KMS-11 (cell line): Measurements from ENCODE around the gene ZFR.

Experiments
- H2AFZ ChIP-seq: fragments of 200-600 bp; sonication (generic); 2 replicates; pipeline ENCODE4 v1.6.1; 2016; ENCODE audit warnings: antibody characterized with exemption, mixed run types, low read depth
- H3K27ac ChIP-seq: fragments of 200-600 bp; sonication (generic); 2 replicates; pipeline ENCODE4 v1.6.1; 2016; ENCODE audit warnings: mild to moderate bottlenecking, mixed run types
- H3K27me3 ChIP-seq: fragments of 200-600 bp; sonication (generic); 2 replicates; pipeline ENCODE4 v1.6.1; 2017; ENCODE audit warnings: mild to moderate bottlenecking, low read depth, mixed run types, moderate library complexity; ENCODE audit not compliant: insufficient read depth
- H3K36me3 ChIP-seq: fragments of 200-600 bp; sonication (generic); 2 replicates; pipeline ENCODE4 v1.6.1; 2017; ENCODE audit warnings: mild to moderate bottlenecking, mixed run types; ENCODE audit not compliant: insufficient read depth
- H3K4me1 ChIP-seq: fragments of 200-600 bp; sonication (generic); 2 replicates; pipeline ENCODE4 v1.6.1; 2016; ENCODE audit warnings: mild to moderate bottlenecking, low read depth, mixed run types; ENCODE audit not compliant: poor library complexity, severe bottlenecking
- H3K4me2 ChIP-seq: fragments of 200-600 bp; sonication (generic); 2 replicates; pipeline ENCODE4 v1.7.0; 2016; ENCODE audit warnings: mild to moderate bottlenecking, mixed run types
- H3K4me3 ChIP-seq: fragments of 200-600 bp; sonication (generic); IDR thresholded peaks from 2 replicates; pipeline ENCODE4 v1.6.1; 2017; ENCODE audit warnings: low read depth, low read length, mixed read lengths; ENCODE audit not compliant: insufficient read depth
- H3K79me2 ChIP-seq: fragments of 200-600 bp; sonication (generic); 2 replicates; pipeline ENCODE4 v1.6.1; 2016; ENCODE audit warnings: low read depth, mixed run types; ENCODE audit not compliant: insufficient read depth
- H3K9ac ChIP-seq: fragments of 200-600 bp; sonication (generic); 2 replicates; pipeline ENCODE4 v1.6.1; 2016; ENCODE audit warnings: mild to moderate bottlenecking, mixed run types
- H4K20me1 ChIP-seq: fragments of 200-600 bp; sonication (generic); 2 replicates; pipeline ENCODE4 v1.6.1; 2016; ENCODE audit warnings: mild to moderate bottlenecking, mixed run types; ENCODE audit not compliant: insufficient read depth
- CTCF ChIP-seq: fragments of 200-600 bp; sonication (generic); conservative IDR thresholded peaks from 2 replicates; pipeline ENCODE4 v1.6.1; 2017; ENCODE audit warnings: low read depth, mild to moderate bottlenecking, antibody characterized with exemption, low read length, moderate library complexity, mixed read lengths

Gene ZFR

GRCh38 chr5:32420506-32420905, 24.0 kb downstream of the ZFR start:
- Histone ChIP-seq H3K79me2 (peaks cover 75% of the 10 kb centered on the region), H4K20me1 (0 out of 2 replicates have a peak, but pooled peaks cover 4% of the 10 kb centered on the region), H3K36me3 (0 out of 2 replicates have a peak, but pooled peaks cover 2% of the 10 kb centered on the region), H3K27ac (peak overlapping the region; percentile 18; the same call in 1 of the 2 replicates), H3K4me3 (no peak overlapping the region), H3K4me1 (peaks cover 49% of the 10 kb centered on the region), H3K27me3 (no peaks in the 10 kb centered on the region), H2AFZ (no peak overlapping the region), H3K4me2 (peak overlapping the region; percentile 54), H3K9ac (no peak overlapping the region)
- TF ChIP-seq CTCF = no peak

GRCh38 chr5:32419791-32420190, 24.7 kb downstream of the ZFR start:
- H4K20me1 ChIP-seq = 0 out of 2 replicates have a peak, but pooled peaks cover 4% of the 10 kb centered on the region
- H3K4me3 ChIP-seq = no peak overlapping the region
- H3K9ac ChIP-seq = no peak overlapping the region
- peaks cover 49% of the 10 kb centered on the region for H3K4me1 ChIP-seq
- no peak for TF ChIP-seq CTCF
- no peak overlapping the region; the same call in 1 of the 2 replicates for H3K27ac ChIP-seq
- peaks cover 6% of the 10 kb centered on the region; the same call in 1 of the 2 replicates for H3K36me3 ChIP-seq
- H3K27me3 ChIP-seq = no peaks in the 10 kb centered on the region
- H3K79me2 ChIP-seq = peaks cover 73% of the 10 kb centered on the region
- H3K4me2 ChIP-seq = peak overlapping the region; percentile 54; the same call in 1 of the 2 replicates
- no peak overlapping the region for H2AFZ ChIP-seq

GRCh38 chr5:32413466-32414263, 30.9 kb downstream of the ZFR start:
- H3K4me2 ChIP-seq = no peak overlapping the region
- peaks cover 25% of the 10 kb centered on the region; the same call in 1 of the 2 replicates for H3K79me2 ChIP-seq
- TF ChIP-seq CTCF = no peak
- no peak overlapping the region for H3K9ac ChIP-seq
- H2AFZ ChIP-seq = no peak overlapping the region
- no peak overlapping the region for H3K27ac ChIP-seq
- peaks cover 9% of the 10 kb centered on the region; the same call in 1 of the 2 replicates for H3K36me3 ChIP-seq
- H3K4me1 ChIP-seq = peaks cover 4% of the 10 kb centered on the region
- H3K27me3 ChIP-seq = no peaks in the 10 kb centered on the region
- H4K20me1 ChIP-seq = no peaks in the 10 kb centered on the region
- H3K4me3 ChIP-seq = no peak overlapping the region

- H3K36me3 ChIP-seq = peaks cover 8% of the 10 kb centered on the region; the same call in 1 of the 2 replicates
- H4K20me1 ChIP-seq = no peaks in the 10 kb centered on the region
- H3K79me2 ChIP-seq = peaks cover 20% of the 10 kb centered on the region; the same call in 1 of the 2 replicates
Measured at GRCh38 chr5:32410630-32411029, 33.9 kb downstream of the ZFR start.

More at GRCh38 chr5:32410630-32411029, 33.9 kb downstream of the ZFR start:
- Histone ChIP-seq H3K27me3 (no peaks in the 10 kb centered on the region), H3K27ac (no peak overlapping the region), H3K4me2 (no peak overlapping the region), H2AFZ (no peak overlapping the region), H3K4me1 (peaks cover 34% of the 10 kb centered on the region), H3K4me3 (no peak overlapping the region), H3K9ac (no peak overlapping the region)
- TF ChIP-seq CTCF = no peak
